ENCODE measurements around the gene ATXN1.

DNA sequence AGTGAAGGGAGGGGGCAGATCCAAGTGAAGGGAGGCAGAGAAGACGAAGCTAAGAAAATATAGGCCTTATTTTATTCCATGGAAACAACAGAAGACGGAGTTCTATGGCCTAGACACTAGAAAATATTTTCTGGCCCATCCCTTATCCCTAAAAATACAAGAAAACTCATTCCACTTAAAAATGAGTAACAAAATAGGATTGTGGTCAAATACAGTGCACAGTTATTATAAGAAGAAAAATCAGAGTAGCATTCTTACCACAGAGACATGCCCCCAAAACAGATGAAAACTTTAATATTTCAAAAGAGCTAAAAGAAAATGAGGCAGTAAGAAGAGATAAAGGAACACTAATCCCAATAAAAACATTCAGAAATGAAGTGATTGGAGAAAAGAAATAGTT lies 320.0 kb downstream of the ATXN1 start:
- TF ChIP-seq, protein P1, sequence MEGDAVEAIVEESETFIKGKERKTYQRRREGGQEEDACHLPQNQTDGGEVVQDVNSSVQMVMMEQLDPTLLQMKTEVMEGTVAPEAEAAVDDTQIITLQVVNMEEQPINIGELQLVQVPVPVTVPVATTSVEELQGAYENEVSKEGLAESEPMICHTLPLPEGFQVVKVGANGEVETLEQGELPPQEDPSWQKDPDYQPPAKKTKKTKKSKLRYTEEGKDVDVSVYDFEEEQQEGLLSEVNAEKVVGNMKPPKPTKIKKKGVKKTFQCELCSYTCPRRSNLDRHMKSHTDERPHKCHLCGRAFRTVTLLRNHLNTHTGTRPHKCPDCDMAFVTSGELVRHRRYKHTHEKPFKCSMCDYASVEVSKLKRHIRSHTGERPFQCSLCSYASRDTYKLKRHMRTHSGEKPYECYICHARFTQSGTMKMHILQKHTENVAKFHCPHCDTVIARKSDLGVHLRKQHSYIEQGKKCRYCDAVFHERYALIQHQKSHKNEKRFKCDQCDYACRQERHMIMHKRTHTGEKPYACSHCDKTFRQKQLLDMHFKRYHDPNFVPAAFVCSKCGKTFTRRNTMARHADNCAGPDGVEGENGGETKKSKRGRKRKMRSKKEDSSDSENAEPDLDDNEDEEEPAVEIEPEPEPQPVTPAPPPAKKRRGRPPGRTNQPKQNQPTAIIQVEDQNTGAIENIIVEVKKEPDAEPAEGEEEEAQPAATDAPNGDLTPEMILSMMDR (IDR thresholded peaks at IDR 0.05; ENCODE audit: insufficient read depth, low read length): no peak
- TF ChIP-seq POLR2AphosphoS5 (IDR thresholded peaks at IDR 0.05; ENCODE audit: low read depth): no peak
- TF ChIP-seq SPI1 (IDR thresholded peaks at IDR 0.05; ENCODE audit: borderline replicate concordance, low read depth): no peak

All from HL-60 (cell line).